CD4-positive, alpha-beta T cell treated with Interleukin-4 for 1 hour (primary cell): Measurements from ENCODE around the gene DNAJA3.

Experiments
- DNase-seq, 2 donors: peaks; one replicate each; pipeline ENCODE4 v3.0.0-alpha.2; 2020 to 2022

Gene DNAJA3

GRCh38 chr16:4407543-4408322 lies 17.9 kb upstream of the DNAJA3 start:
- no peak for DNase-seq

- DNase-seq = no peak
These were observed 17.4 kb upstream of the DNAJA3 start for GRCh38 chr16:4408323-4408690.

- no peak for DNase-seq
These were observed 16.4 kb upstream of the DNAJA3 start for GRCh38 chr16:4409081-4409932.

GRCh38 chr16:4410335-4411075 lies 15.2 kb upstream of the DNAJA3 start:
- no peak for DNase-seq

- no peak for DNase-seq
These were observed 14.0 kb upstream of the DNAJA3 start for GRCh38 chr16:4411684-4412083.

GRCh38 chr16:4412159-4412558 lies 13.5 kb upstream of the DNAJA3 start:
- no peak for DNase-seq

GRCh38 chr16:4412854-4413253 lies 12.8 kb upstream of the DNAJA3 start:
- no peak for DNase-seq

GRCh38 chr16:4414187-4414917 lies 11.3 kb upstream of the DNAJA3 start:
- peak; percentile 85 to 93 for DNase-seq

- peak; percentile 73 to 78 for DNase-seq
These were observed 10.0 kb upstream of the DNAJA3 start for GRCh38 chr16:4415538-4416199.

- peak; percentile 98 to 99 for DNase-seq
These were observed 9.3 kb upstream of the DNAJA3 start, which contains the start of gene CORO7 for GRCh38 chr16:4416200-4417032. TSS of gene CORO7 (minus strand) at chr16:4416596. CDS start at chr16:4416518, 78 bp downstream.

- no peak for DNase-seq
These were observed 6.2 kb upstream of the DNAJA3 start for GRCh38 chr16:4419402-4419959.

GRCh38 chr16:4420505-4421105 lies 5.1 kb upstream of the DNAJA3 start:
- DNase-seq = peak in 1 of 2 donors; percentile 32

- no peak for DNase-seq
These were observed 485 bp downstream of the DNAJA3 start for GRCh38 chr16:4426021-4426684.

GRCh38 chr16:4426722-4427372 lies 1.2 kb downstream of the DNAJA3 start:
- no peak for DNase-seq

GRCh38 chr16:4428500-4428899 lies 2.8 kb downstream of the DNAJA3 start:
- DNase-seq = no peak

GRCh38 chr16:4431023-4431422 lies 5.4 kb downstream of the DNAJA3 start:
- DNase-seq = no peak

GRCh38 chr16:4433228-4433627 lies 7.6 kb downstream of the DNAJA3 start:
- no peak for DNase-seq

GRCh38 chr16:4433914-4434787 lies 8.5 kb downstream of the DNAJA3 start:
- no peak for DNase-seq
